CD4-positive, CD25-positive, alpha-beta regulatory T cell (primary cell): Measurements from ENCODE around the gene STX4. TPM values are rescaled to one million over a fixed set of nuclear protein-coding genes. Genes with fewer than 3 reads are reported as not detected.

Source experiments
- ATAC-seq, 2 donors: fragments of 150-1000 bp; cut with Tn5 transposase; one replicate each; pipeline ENCODE4 v1.10.0; 2021; ENCODE audit warnings: low read depth in 2 of 2, moderate number of reproducible peaks in 2 of 2, moderate library complexity in 1 of 2
- DNase-seq, 3 donors: peaks; one replicate each; pipeline versions ENCODE4 v3.0.0 to v3.0.0-alpha.2; 2012 to 2022; ENCODE audit warnings: mixed read lengths in 1 of 3
- H3K27ac ChIP-seq: one replicate; pipeline ENCODE4 v1.7.0; 2013; ENCODE audit warnings: mild to moderate bottlenecking, low read length; ENCODE audit not compliant: insufficient read depth, poor library complexity, severe bottlenecking
- H3K27me3 ChIP-seq: one replicate; pipeline ENCODE4 v1.7.0; 2013; ENCODE audit warnings: low read length; ENCODE audit not compliant: control insufficient read depth, insufficient read depth
- H3K36me3 ChIP-seq: one replicate; pipeline ENCODE4 v1.7.0; 2013; ENCODE audit warnings: mild to moderate bottlenecking, low read length, moderate library complexity; ENCODE audit not compliant: control insufficient read depth, insufficient read depth
- H3K4me1 ChIP-seq: 2 replicates; pipeline ENCODE4 v1.7.0; 2013; ENCODE audit warnings: mild to moderate bottlenecking, low read length; ENCODE audit not compliant: insufficient read depth, control insufficient read depth, poor library complexity, severe bottlenecking
- H3K4me3 ChIP-seq: one replicate; pipeline ENCODE4 v1.7.0; 2013; ENCODE audit warnings: low read depth, mild to moderate bottlenecking, low read length, moderate library complexity
- H3K9me3 ChIP-seq, 2 experiments: 1 replicate in 1 of 2; 2 replicates in 1 of 2; pipeline ENCODE4 v1.7.0; 2013; ENCODE audit warnings: low read length in 2 of 2, mild to moderate bottlenecking in 1 of 2, moderate library complexity in 1 of 2; ENCODE audit not compliant: control insufficient read depth in 2 of 2
- H3K27ac Mint-ChIP-seq, 3 donors: one replicate each; pipeline ENCODE4 v1.8.0; 2020 to 2022; ENCODE audit warnings: mild to moderate bottlenecking in 3 of 3, mixed read lengths in 3 of 3, moderate library complexity in 2 of 3
- H3K27me3 Mint-ChIP-seq: one replicate; pipeline ENCODE4 v1.8.0; 2022; ENCODE audit warnings: mild to moderate bottlenecking, mixed read lengths
- H3K36me3 Mint-ChIP-seq: one replicate; pipeline ENCODE4 v1.8.0; 2020; ENCODE audit warnings: mixed read lengths
- H3K4me1 Mint-ChIP-seq, 4 donors: one replicate each; pipeline ENCODE4 v1.8.0; 2020 to 2022; ENCODE audit warnings: mixed read lengths in 4 of 4, mild to moderate bottlenecking in 1 of 4
- H3K4me3 Mint-ChIP-seq, 4 donors: one replicate each; pipeline ENCODE4 v1.8.0; 2020 to 2022; ENCODE audit warnings: mild to moderate bottlenecking in 4 of 4, mixed read lengths in 4 of 4, moderate library complexity in 3 of 4
- H3K9me3 Mint-ChIP-seq, 7 donors: one replicate each; pipeline ENCODE4 v1.8.0; 2020 to 2022; ENCODE audit warnings: mixed read lengths in 7 of 7, mild to moderate bottlenecking in 3 of 7, moderate library complexity in 2 of 7
- polyA plus RNA-seq, 4 donors: library from polyadenylated mRNA; unstranded; fragments of 300-500 nt; fragmentation: Illumina TruSeq; gene quantifications; one replicate each; pipeline ENCODE4 v1.2.3, GENCODE V29; 2021
- total RNA-seq: library from RNA; stranded (reverse); gene quantifications from one replicate; pipeline ENCODE4 v1.2.3, GENCODE V29; 2022

The STX4 gene, protein sequence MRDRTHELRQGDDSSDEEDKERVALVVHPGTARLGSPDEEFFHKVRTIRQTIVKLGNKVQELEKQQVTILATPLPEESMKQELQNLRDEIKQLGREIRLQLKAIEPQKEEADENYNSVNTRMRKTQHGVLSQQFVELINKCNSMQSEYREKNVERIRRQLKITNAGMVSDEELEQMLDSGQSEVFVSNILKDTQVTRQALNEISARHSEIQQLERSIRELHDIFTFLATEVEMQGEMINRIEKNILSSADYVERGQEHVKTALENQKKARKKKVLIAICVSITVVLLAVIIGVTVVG
- total RNA-seq (80.7 TPM), polyA plus RNA-seq (10 to 100 TPM; 19.1 to 28.0 (median 25.0) TPM)

DNA sequence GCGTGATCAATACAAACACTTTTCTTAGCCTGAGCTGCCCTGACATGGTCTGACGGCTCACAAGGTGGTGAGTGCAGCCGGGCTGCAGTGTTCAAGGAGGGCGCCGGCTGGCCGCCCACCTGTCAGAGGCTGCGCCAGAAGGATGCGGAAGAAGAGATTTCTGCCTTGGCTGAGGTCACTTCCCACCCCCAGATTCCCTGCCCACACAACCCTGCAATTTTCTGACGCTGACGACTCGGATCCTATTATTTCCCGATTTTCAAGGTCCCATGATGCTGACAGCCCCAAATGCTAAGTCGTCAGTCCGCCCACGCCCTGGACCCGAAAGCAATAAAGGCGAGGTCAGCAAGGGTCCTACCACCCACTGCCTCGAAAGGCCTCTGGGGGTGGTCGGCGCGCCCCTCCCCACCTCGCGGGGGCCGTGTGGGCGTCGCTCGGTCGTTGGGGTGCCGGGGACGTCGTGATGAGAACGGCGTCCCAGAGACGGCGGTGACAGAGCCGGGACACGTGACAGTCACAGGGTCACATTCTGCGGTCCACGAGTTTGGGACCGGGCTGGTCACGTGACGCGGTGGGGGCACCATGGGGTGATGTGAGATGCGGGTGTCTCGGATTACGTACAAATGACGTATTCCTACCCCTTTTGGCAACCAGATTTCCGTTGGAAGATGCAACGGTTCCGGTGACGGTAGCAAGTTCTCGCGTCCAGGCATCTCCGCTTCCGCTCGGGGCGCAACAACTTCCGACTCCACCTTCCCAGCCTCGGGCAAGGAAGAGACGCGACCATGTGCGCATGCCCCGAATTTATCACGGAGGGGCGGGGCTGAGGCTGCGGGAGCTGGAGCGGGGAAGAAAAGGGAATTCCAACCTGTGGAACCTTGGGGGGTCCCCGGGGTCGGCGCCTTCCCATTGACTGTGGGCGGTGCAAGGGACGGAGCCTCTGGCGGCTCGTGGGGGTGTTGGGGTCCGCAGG lies at the start of gene STX4:
Gene STX4 (plus strand): TSS at position 823 of the 973 bp plus-strand sequence. CDS start 248 bp downstream, outside the sequence.
- H3K4me1 Mint-ChIP-seq, result peaks cover 0 to 29% (median 14%) of the 10 kb centered on the region in 4 donors
- peaks cover 5% of the 10 kb centered on the region for H3K36me3 Mint-ChIP-seq
- Histone ChIP-seq H3K4me1 (peaks cover 14% of the 10 kb centered on the region), H3K9me3 (no peaks in the 10 kb centered on the region), H3K4me3 (peak within 1 kb of the TSS; percentile 86), H3K27ac (peak within 1 kb of the TSS; percentile 93), H3K36me3 (peaks cover 6% of the 10 kb centered on the region), H3K27me3 (no peaks in the 10 kb centered on the region)
- ATAC-seq (peak; percentile 82 to 85), DNase-seq (peak; percentile 98 to 99 (median 98))
- no peaks in the 10 kb centered on the region for H3K9me3 Mint-ChIP-seq
- peak within 1 kb of the TSS; percentile 97 to 98 (median 98) for H3K27ac Mint-ChIP-seq
- H3K27me3 Mint-ChIP-seq, result no peaks in the 10 kb centered on the region
- peak within 1 kb of the TSS; percentile 95 to 99 (median 96) for H3K4me3 Mint-ChIP-seq

DNA sequence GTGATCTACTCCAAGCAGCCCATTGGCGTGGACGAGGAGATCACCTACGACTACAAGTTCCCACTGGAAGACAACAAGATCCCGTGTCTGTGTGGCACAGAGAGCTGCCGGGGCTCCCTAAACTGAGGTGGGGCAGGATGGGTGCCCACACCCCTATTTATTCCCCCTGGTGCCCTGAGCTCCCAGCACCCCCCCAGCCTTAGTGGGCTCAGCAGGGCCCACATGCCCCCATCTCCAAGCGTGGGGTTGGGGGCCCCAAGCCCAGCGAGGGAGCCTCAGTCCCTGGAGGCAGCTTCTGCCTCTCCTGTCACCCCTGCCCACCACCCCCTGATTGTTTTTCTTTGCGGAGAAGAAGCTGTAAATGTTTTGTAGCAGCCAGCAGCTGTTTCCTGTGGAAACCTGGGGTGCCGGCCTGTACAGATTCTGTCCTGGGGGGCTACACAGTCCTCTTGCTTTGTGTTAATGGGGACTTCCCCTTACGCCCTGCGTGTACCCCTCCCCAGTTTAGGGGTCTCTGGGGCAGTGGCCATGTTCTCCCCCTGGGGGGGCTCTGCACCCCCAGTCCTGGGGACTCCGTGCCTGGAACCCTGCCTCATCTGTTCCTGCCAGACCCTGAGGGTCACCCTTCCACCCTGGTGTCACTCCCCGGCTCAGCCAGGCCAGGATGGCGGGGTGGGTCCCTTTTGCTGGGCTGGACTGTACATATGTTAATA lies 49.3 kb upstream of the STX4 start:
- DNase-seq (no peak), ATAC-seq (no peak)
- no peaks in the 10 kb centered on the region for H3K27me3 Mint-ChIP-seq
- peaks cover 0 to 1% (median 0%) of the 10 kb centered on the region in 7 donors for H3K9me3 Mint-ChIP-seq
- peaks cover 34% of the 10 kb centered on the region for H3K36me3 ChIP-seq
- H3K27ac ChIP-seq, result no peak overlapping the region
- peaks cover 0 to 9% (median 0%) of the 10 kb centered on the region in 4 donors for H3K4me1 Mint-ChIP-seq
- peaks cover 7% of the 10 kb centered on the region for H3K4me1 ChIP-seq
- no peaks in the 10 kb centered on the region for H3K9me3 ChIP-seq
- no peak overlapping the region for H3K4me3 Mint-ChIP-seq
- peaks cover 10% of the 10 kb centered on the region for H3K36me3 Mint-ChIP-seq
- H3K4me3 ChIP-seq, result no peak overlapping the region
- no peak overlapping the region for H3K27ac Mint-ChIP-seq
- no peaks in the 10 kb centered on the region for H3K27me3 ChIP-seq

- Histone ChIP-seq H3K27ac (no peak within 1 kb of the TSS), H3K4me1 (peaks cover 7% of the 10 kb centered on the region), H3K27me3 (no peaks in the 10 kb centered on the region), H3K36me3 (peaks cover 29% of the 10 kb centered on the region), H3K4me3 (no peak within 1 kb of the TSS), H3K9me3 (no peaks in the 10 kb centered on the region)
- no peak within 1 kb of the TSS for H3K4me3 Mint-ChIP-seq
- H3K4me1 Mint-ChIP-seq, result peaks cover 0 to 9% (median 0%) of the 10 kb centered on the region in 4 donors
- peak within 1 kb of the TSS in 1 of 3 donors; percentile 80 for H3K27ac Mint-ChIP-seq
- H3K36me3 Mint-ChIP-seq, result peaks cover 10% of the 10 kb centered on the region
- H3K27me3 Mint-ChIP-seq, result no peaks in the 10 kb centered on the region
- ATAC-seq (peak; percentile 62 to 70), DNase-seq (peak; percentile 67 to 72 (median 68))
- H3K9me3 Mint-ChIP-seq, result peaks cover 0 to 1% (median 0%) of the 10 kb centered on the region in 7 donors
Measured at GRCh38 chr16:30984669-30985400, 48.5 kb upstream of the STX4 start, which contains the start of gene HSD3B7. Gene HSD3B7, plus strand, starts transcription at chr16:30985207. Its CDS starts 452 bp downstream, at chr16:30985659.

GRCh38 chr16:30985401-30986128 lies 47.8 kb upstream of the STX4 start:
- Mint-ChIP-seq H3K27me3 (no peaks in the 10 kb centered on the region), H3K4me3 (no peak overlapping the region), H3K9me3 (peaks cover 0 to 1% (median 0%) of the 10 kb centered on the region in 7 donors), H3K27ac (peak overlapping the region in 1 of 3 donors; percentile 80), H3K36me3 (peaks cover 10% of the 10 kb centered on the region), H3K4me1 (peaks cover 0 to 9% (median 0%) of the 10 kb centered on the region in 4 donors)
- Histone ChIP-seq H3K4me3 (no peak overlapping the region), H3K9me3 (no peaks in the 10 kb centered on the region), H3K4me1 (peaks cover 7% of the 10 kb centered on the region), H3K27me3 (no peaks in the 10 kb centered on the region), H3K36me3 (peaks cover 23% of the 10 kb centered on the region), H3K27ac (no peak overlapping the region)
- ATAC-seq (no peak), DNase-seq (no peak)

GRCh38 chr16:30986129-30986991 lies 47.0 kb upstream of the STX4 start:
- peak overlapping the region in 1 of 3 donors; percentile 14 for H3K27ac Mint-ChIP-seq
- H3K36me3 ChIP-seq, result peaks cover 18% of the 10 kb centered on the region

GRCh38 chr16:30987581-30988190 lies 45.7 kb upstream of the STX4 start:
- ATAC-seq, result no peak
- H3K27me3 Mint-ChIP-seq, result peaks cover 4% of the 10 kb centered on the region
- Histone ChIP-seq H3K4me1 (peaks cover 7% of the 10 kb centered on the region), H3K27me3 (no peaks in the 10 kb centered on the region), H3K27ac (no peak overlapping the region), H3K36me3 (peaks cover 14% of the 10 kb centered on the region), H3K9me3 (no peaks in the 10 kb centered on the region), H3K4me3 (no peak overlapping the region)
- H3K36me3 Mint-ChIP-seq, result peaks cover 7% of the 10 kb centered on the region
- H3K4me1 Mint-ChIP-seq, result peaks cover 0 to 8% (median 0%) of the 10 kb centered on the region in 4 donors
- no peak overlapping the region for H3K4me3 Mint-ChIP-seq
- H3K9me3 Mint-ChIP-seq, result no peaks in the 10 kb centered on the region
- no peak for DNase-seq
- H3K27ac Mint-ChIP-seq, result no peak overlapping the region

More at GRCh38 chr16:30986129-30986991, 47.0 kb upstream of the STX4 start:
- peaks cover 10% of the 10 kb centered on the region for H3K36me3 Mint-ChIP-seq
- no peaks in the 10 kb centered on the region for H3K9me3 ChIP-seq
- H3K27me3 Mint-ChIP-seq, result peaks cover under 1% of the 10 kb centered on the region
- no peak for DNase-seq
- peaks cover 7% of the 10 kb centered on the region for H3K4me1 ChIP-seq
- no peak overlapping the region for H3K4me3 Mint-ChIP-seq
- ATAC-seq, result no peak
- no peak overlapping the region for H3K27ac ChIP-seq
- no peaks in the 10 kb centered on the region for H3K9me3 Mint-ChIP-seq
- H3K4me3 ChIP-seq, result no peak overlapping the region
- peaks cover 0 to 9% (median 0%) of the 10 kb centered on the region in 4 donors for H3K4me1 Mint-ChIP-seq
- no peaks in the 10 kb centered on the region for H3K27me3 ChIP-seq
